SU-DHL-6 (cell line): ENCODE results near the gene IL1RN.

Experiments
- CTCF ChIP-seq: fragments of 200-600 bp; sonication (generic); IDR thresholded peaks from one replicate; pipeline ENCODE4 v1.5.1; 2017; ENCODE audit warnings: antibody characterized with exemption, mild to moderate bottlenecking, low read length, moderate library complexity; ENCODE audit not compliant: insufficient read depth, poor library complexity, severe bottlenecking
- EZH2phosphoT487 ChIP-seq: fragments of 200-600 bp; sonication (generic), shearing (Covaris generic); conservative IDR thresholded peaks from 2 replicates; pipeline ENCODE4 v1.6.1; 2018; ENCODE audit warnings: mild to moderate bottlenecking, antibody characterized with exemption, low read length, moderate library complexity, mixed read lengths

GRCh38 chr2:113133704-113134598 is 6.6 kb downstream of the IL1RN start:
- no peak for TF ChIP-seq CTCF
- no peak for TF ChIP-seq EZH2phosphoT487
